Neutrophil (primary cell): ENCODE measurements around the gene DCDC2C.

Experiments used
- H3K27ac ChIP-seq: fragments of 200-600 bp; sonication (generic); 2 replicates; pipeline ENCODE4 v1.5.1; 2016; ENCODE audit warnings: mild to moderate bottlenecking, moderate library complexity
- H3K27me3 ChIP-seq: fragments of 200-600 bp; sonication (generic); 2 replicates; pipeline ENCODE4 v1.6.0; 2016; ENCODE audit warnings: mild to moderate bottlenecking
- H3K36me3 ChIP-seq: fragments of 200-600 bp; sonication (generic); 2 replicates; pipeline ENCODE4 v1.5.1; 2017
- H3K4me1 ChIP-seq, 2 experiments: fragments of 200-600 bp in 1 of 2; sonication (generic) in 1 of 2; 1 replicate in 1 of 2; 2 replicates in 1 of 2; pipeline versions ENCODE4 v1.5.1 to v1.6.1; 2013 to 2016; ENCODE audit warnings: low read depth in 1 of 2, low read length in 1 of 2, mild to moderate bottlenecking in 1 of 2, moderate library complexity in 1 of 2; ENCODE audit not compliant: control insufficient read depth in 1 of 2, insufficient read depth in 1 of 2
- H3K4me3 ChIP-seq, 2 experiments: fragments of 200-600 bp in 1 of 2; sonication (generic) in 1 of 2; 1 replicate in 1 of 2; 2 replicates in 1 of 2; pipeline ENCODE4 v1.5.1; 2013 to 2016; ENCODE audit warnings: low read depth in 1 of 2, low read length in 1 of 2, mild to moderate bottlenecking in 1 of 2, moderate library complexity in 1 of 2
- H3K9me3 ChIP-seq: fragments of 200-600 bp; sonication (generic); 2 replicates; pipeline ENCODE4 v1.5.1; 2016
- TF ChIP-seq, protein P1 (sequence below): fragments of 200-600 bp; sonication (generic); IDR thresholded peaks from 2 replicates; pipeline ENCODE4 v1.5.1; 2016; ENCODE audit warnings: antibody characterized with exemption

Gene DCDC2C

DNA sequence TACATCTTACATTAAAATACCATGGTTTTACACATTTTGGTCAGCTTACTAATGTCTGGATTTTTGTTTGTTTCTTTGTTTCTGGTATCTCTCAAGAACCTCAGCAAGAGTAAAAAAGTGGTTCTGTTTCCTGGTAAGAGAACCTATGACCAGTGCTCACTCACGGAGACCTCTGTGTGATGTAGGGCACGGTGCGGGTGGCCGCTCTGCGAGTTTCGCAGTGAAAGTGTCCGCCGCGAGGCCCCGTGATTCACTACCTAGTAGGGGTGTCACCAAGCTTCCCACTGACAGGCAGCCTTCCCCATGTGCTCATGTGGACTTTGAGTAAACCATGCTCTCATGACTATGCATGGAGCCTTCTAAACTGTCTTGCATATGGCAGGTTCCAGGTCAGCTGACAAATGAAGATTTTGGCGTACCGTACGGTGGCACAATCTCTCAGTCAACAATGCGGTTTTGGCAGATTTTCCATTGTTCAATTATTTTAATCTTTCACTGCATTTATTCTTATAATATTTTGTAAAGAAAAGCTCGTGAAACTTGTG lies 137.3 kb downstream of the DCDC2C start:
- H3K4me1 ChIP-seq = no peaks in the 10 kb centered on the region
- TF ChIP-seq, protein P1, sequence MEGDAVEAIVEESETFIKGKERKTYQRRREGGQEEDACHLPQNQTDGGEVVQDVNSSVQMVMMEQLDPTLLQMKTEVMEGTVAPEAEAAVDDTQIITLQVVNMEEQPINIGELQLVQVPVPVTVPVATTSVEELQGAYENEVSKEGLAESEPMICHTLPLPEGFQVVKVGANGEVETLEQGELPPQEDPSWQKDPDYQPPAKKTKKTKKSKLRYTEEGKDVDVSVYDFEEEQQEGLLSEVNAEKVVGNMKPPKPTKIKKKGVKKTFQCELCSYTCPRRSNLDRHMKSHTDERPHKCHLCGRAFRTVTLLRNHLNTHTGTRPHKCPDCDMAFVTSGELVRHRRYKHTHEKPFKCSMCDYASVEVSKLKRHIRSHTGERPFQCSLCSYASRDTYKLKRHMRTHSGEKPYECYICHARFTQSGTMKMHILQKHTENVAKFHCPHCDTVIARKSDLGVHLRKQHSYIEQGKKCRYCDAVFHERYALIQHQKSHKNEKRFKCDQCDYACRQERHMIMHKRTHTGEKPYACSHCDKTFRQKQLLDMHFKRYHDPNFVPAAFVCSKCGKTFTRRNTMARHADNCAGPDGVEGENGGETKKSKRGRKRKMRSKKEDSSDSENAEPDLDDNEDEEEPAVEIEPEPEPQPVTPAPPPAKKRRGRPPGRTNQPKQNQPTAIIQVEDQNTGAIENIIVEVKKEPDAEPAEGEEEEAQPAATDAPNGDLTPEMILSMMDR = no peak
- H3K4me3 ChIP-seq = no peak overlapping the region

DNA sequence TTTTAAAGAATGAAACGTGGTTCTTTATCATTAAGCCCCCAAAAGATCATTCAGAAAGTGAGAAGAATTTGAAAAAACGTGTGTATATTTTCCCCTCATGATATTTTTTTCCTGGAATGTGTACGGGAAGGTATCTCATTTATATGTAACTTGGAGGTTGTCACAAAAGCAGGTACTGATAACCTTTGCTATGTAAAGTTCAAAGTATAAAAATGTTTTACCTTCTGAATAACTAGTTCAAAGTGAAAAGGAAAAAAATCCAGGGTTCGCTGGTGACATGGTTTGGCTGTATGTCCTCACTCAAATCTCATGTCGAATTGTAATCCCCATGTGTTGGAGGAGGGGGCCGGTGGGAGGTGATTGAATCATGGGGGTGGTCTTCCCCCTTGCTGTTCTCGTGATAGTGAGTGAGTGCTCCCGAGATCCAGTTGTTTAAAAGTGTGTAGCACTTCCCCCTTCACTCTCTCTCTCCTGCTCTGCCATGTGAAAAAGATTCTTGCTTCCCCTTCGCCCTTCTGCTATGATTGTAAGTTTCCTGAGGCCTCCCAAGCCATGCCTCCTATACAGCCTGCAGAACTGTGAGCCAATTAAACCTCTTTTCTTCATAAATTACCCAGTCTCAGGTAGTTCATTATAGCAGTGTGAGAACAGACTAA lies 144.2 kb downstream of the DCDC2C start:
- TF ChIP-seq, protein P1 = no peak
- H3K9me3 ChIP-seq = no peaks in the 10 kb centered on the region
- H3K4me1 ChIP-seq = no peaks in the 10 kb centered on the region
- H3K27me3 ChIP-seq = no peaks in the 10 kb centered on the region
- no peak overlapping the region for H3K4me3 ChIP-seq
- no peak overlapping the region for H3K27ac ChIP-seq
- no peaks in the 10 kb centered on the region for H3K36me3 ChIP-seq

More for the DNA sequence above, 137.3 kb downstream of the DCDC2C start:
- no peak overlapping the region for H3K27ac ChIP-seq
- no peaks in the 10 kb centered on the region for H3K27me3 ChIP-seq
- H3K36me3 ChIP-seq = no peaks in the 10 kb centered on the region
- H3K9me3 ChIP-seq = no peaks in the 10 kb centered on the region

DNA sequence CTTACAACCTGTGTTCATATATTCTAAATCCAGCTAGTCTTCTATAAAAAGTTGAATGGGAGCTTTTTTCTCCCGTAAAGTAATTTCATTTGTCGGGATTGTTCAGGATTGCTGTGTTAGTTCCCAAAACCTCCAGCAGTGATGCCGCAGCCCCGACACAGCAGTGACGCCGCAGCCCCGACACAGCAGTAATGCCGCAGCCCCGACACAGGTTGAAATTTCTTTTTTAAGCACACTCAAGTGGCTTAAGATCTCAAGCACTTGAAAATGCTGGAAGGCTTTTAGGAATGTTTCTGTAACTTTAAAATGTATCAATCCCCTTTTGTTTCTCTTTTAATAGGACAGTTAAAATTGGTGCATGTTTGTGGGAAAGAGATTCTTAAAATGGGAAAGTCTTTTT lies 145.4 kb downstream of the DCDC2C start:
- H3K27me3 ChIP-seq = no peaks in the 10 kb centered on the region
- TF ChIP-seq, protein P1 = no peak
- no peaks in the 10 kb centered on the region for H3K9me3 ChIP-seq
- no peaks in the 10 kb centered on the region for H3K36me3 ChIP-seq
- H3K4me1 ChIP-seq = no peaks in the 10 kb centered on the region
- no peak overlapping the region for H3K27ac ChIP-seq
- H3K4me3 ChIP-seq = no peak overlapping the region

DNA sequence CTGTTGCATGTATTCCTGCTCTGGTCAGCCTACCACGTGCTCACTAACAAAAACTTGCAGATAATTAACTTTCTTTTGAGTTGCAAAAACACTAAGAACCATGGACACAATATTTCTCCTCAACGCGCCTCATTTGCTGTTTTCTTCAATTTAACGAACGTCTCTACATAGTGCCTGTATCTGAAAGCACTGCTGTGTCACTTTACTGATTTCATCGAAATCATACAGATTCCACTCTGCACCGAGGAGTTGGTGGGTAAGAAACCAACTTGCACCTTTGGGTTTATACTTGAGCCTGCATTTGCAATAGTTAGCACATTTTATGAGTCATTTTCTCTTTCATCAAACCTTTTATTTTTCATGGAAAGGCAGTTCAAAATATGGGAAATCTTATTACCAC lies 145.8 kb downstream of the DCDC2C start:
- no peaks in the 10 kb centered on the region for H3K27me3 ChIP-seq
- H3K4me3 ChIP-seq = no peak overlapping the region
- H3K9me3 ChIP-seq = no peaks in the 10 kb centered on the region
- no peaks in the 10 kb centered on the region for H3K36me3 ChIP-seq
- TF ChIP-seq, protein P1 = no peak
- no peaks in the 10 kb centered on the region for H3K4me1 ChIP-seq
- H3K27ac ChIP-seq = no peak overlapping the region

DNA sequence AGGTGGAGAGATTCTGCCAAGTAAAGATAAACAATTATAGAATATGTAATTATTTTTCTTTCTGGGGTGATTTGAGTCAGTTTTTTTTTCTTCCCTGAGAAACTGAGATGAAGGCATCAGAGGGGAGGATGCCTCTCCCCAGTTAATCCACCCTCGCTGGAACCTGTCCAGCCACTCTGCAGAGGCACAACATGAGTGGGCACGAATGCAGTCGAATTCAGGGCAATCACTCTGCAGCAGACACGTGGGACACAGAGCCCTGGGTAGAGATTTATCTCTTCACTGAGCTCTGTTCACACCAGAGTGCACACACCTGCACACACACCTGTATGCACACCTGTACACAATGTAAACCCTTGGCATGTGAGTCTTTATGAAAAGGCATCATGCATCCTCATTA lies 154.2 kb downstream of the DCDC2C start:
- Histone ChIP-seq H3K36me3 (no peaks in the 10 kb centered on the region), H3K27me3 (no peaks in the 10 kb centered on the region), H3K4me1 (no peaks in the 10 kb centered on the region), H3K4me3 (no peak overlapping the region), H3K27ac (no peak overlapping the region), H3K9me3 (no peaks in the 10 kb centered on the region)
- TF ChIP-seq, protein P1 = no peak
